Stromal cell of bone marrow (primary cell): ENCODE results near the gene ARMH2.
"Not testable (repeated sequence)": the region's sequence is repeated elsewhere in the genome, so short reads cannot be mapped to it uniquely, and the experiment has no call there.

Experiments used
- DNase-seq: peaks from one replicate; pipeline ENCODE4 v3.0.0-alpha.2; 2012; ENCODE audit warnings: low read depth

ARMH2 gene

DNA sequence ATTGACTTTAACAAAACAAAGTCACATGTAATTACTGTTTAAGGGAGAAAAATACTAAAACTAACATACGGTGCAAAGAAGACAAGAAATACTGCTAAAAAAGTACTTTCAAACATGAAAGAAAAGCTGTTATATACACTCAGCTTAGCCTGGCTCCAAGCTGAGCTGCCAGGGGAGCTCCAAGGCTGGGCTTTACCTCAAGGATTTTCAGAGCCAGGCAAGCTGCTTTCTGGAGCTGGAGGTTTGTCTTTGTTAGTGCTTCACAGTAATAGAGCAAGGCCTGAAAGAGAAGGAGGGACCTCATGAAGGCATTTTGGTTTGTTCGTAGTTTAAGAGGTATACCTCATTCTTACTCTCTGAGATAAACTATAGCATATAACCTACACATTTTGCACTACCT, 19.6 kb upstream of the ARMH2 start:
- no peak for DNase-seq

DNA sequence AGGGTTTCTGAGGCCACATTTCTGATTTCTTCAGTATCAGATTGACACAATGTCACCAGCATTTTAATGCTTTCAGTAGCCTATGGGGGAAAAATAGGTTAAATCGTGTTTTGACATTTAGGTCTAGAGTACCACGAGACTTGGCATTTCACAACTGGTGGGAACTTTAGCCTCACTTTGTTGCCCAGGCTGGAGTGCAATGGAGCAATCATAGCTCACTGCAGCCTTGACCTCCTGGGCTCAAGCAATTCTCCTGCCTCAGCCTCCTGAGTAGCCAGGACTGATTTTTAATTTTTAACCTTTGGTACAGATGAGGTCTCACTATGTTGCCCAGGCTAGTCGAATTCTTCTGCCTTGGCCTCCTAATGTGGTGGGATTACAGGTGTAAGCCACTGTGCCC, 11.0 kb upstream of the ARMH2 start:
- DNase-seq, result no peak

DNA sequence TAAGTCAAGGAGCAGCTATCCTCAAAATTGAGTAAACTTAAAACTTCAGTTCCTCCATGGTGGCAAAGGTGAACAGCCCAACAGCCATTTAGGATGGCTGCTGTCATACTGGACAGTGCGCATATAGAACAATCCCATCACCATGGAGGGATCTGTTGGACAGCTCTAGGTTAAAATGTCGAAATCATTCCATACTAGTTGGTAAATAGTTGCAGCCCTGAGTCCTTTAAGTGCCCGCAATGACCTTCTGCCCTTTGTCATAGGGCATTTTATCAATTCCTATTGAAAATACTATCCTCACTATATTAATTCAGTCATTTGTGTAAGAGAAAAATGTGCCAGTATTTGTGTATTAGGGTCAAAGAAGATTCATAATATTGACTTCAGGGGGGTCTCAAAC, 8.9 kb upstream of the ARMH2 start:
- no peak for DNase-seq

GRCh38 chr6:24802271-24803059, 3.7 kb upstream of the ARMH2 start:
- no peak for DNase-seq

GRCh38 chr6:24799541-24799915, 811 bp upstream of the ARMH2 start:
- DNase-seq, result no peak

DNA sequence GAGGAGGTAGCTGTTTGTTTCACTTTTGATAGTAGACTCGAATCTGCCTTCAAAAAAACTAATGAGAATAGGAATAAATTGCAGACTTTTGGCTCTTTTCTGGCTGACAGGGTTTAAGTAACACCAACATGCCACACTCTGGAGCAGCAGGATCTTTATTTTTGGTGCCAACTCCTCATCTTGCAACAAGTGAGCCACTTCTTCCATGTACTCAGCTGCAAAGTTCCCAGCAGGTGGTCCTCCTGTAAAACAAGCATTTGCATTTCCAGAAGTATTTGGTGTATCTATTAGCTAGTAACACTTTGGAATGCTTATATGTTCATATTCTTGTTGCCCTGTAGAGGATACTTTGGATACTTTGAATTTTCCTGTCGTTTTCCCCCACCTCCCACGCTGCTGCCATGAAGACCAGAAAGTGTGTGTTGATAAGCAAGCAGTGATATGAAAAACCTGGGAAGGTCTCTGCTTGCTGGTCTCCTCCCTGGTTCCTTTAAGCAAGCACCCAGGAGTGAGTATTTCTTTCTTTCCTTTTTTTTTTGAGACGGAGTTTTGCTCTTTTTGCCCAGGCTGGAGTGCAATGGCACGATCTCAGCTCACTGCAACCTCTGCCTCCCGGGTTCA, 1.0 kb downstream of the ARMH2 start:
- DNase-seq, result no peak

DNA sequence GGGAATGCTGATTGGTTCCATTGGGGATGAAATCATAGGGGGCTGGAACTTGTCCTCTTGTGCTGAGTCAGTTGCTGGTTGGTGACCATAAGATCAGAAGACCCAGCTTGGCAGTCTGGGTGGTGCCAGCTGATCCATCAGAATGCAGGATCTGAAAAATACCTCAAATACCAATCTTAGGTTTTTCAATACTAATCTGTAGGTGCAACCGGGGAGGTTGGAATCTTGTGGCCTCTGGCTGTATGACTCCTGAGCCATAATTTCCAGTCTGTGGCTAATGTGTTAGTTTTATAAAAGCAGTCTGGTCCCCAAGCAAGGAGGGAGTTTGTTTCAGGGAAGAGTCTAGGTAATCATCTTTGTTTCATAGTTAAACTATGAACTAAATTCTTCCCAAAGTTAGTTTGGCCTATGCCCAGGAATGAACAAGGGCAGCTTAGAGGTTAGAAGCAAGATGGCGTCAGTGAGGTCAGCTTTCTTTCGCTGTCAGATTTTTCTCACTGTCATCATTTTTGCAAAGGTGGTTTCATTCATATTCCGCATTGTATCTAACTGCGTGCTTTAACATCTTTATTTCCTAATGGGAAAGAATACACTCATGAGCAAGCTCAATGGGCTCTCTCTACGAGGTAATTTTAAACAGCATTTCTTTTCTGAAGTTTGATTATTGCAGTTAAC, 2.0 kb downstream of the ARMH2 start:
- DNase-seq, result no peak

GRCh38 chr6:24795106-24795505, 3.6 kb downstream of the ARMH2 start:
- no peak for DNase-seq

GRCh38 chr6:24788031-24788665, 10.6 kb downstream of the ARMH2 start:
- no peak for DNase-seq

DNA sequence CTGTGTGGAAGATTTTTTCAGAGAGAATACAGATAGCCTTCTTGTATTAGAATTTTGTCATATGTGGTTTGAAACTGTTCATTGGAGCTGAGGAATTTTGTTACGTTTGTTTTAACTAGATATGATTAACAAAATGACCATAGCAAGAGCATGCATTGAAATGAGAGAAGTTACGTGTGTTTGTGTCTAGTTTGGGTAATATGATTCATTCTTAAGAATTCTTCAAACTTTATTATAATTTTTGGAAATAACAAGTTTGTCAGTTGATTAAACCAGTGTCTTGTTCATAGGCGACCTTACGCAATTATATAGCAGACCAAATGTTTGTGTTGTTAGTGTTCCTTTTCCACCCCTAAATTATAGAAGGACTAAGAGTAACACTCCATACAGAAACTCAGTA, 18.5 kb downstream of the ARMH2 start:
- no peak for DNase-seq

DNA sequence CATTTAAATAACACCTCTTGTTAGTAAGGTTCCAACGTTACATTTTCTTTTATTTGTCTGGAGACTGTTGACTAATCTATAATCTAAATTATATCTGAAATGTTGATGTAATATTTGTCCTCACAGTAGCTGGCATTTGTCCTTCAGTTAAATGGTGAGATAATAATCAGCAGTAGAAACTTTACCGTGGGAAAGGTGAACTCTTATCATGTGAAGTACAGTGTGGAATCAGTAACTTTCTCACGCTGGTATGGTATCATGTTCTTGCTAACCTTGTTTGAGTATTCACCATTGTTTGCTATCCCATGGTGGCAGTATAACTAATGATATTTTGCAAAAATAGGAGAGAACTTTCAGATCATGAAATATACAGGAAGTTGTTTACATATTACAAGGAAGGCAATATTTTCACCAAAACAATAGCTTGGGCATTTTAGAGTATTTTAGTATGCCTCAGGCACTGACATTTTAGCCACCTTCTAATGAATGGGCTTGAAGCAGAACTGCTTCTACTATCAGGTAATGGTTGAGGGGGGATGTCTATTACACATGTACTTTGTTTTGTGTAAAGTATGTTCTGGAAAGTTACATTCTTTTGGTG, 19.2 kb downstream of the ARMH2 start:
- DNase-seq, result no peak

DNA sequence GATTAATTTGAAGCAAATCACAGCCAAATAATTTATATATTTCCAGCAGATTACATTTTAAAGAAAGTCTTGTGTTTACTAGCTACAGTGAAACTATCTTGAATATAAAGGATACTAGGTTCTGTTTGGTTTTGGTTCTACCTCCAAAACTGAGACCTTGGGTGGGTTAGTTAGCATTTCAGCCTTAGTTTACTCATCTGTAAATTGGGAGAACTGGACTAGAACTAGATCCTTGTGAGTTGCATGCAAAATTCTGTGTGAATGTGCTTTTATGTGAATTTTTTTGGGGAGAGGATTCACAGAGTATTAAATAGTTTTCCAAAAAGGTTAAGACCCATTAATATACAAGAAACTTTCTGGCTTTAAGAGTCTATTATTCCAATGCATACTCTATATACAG, 19.8 kb downstream of the ARMH2 start:
- DNase-seq, result no peak

- no peak for DNase-seq
Observed at GRCh38 chr6:24778121-24778520, 20.6 kb downstream of the ARMH2 start.

GRCh38 chr6:24777227-24777626, 21.5 kb downstream of the ARMH2 start:
- no peak for DNase-seq

DNA sequence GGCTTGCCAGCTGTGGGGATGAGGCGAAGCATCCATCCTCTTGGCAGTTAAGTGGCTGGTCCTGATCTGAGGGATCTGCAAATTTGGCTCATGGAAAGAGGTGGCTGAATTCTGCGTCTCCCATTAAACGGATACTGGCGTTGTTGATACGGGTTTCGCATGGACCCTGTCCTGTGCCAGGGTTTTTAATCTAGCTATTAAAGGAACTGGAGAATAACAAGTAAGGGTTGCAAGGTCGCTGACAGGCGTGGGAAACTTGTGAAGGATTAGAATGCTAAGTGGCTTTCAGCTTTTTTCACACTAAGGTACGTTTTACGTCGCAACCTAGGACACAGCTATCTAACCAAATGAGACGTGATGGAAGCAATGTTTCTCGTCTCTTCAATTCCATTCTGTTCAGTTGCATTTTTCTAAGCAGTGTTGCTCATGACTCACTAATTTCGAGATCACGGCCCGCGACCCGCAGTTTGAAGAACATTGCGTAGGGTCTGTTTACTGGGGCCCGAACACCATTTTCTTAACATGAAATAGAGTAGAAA, 23.1 kb downstream of the ARMH2 start:
- DNase-seq, result no peak

DNA sequence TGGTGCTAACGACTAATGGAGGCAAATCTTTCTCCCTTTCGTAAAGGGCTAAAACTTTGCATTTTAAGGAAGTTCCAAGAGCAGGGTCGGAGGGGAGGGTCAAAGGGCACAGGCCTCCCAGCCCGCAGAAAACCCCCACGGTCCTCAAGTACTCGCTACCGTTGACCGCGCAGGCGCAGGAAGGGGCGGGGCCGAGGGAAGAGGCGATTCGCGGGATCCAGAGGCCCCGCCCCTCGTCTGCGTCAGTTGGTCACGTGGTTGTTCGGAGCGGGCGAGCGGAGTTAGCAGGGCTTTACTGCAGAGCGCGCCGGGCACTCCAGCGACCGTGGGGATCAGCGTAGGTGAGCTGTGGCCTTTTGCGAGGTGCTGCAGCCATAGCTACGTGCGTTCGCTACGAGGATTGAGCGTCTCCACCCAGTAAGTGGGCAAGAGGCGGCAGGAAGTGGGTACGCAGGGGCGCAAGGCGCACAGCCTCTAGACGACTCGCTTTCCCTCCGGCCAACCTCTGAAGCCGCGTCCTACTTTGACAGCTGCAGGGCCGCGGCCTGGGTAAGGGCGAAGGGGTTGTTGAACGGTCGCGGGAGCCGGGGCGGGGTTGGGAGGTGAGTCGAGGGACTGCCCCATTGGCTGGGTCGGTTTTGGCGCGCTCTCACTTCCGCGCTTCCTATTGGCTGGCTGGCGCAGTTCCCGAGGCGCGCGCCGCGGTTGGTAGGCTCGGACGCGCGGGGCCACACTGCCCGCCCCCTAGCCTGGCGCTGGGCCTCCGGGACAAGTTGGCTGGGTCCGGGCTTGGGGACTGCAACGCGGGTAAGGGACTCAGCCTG, 23.8 kb downstream of the ARMH2 start, which contains the start of gene GMNN:
TSS of gene GMNN (plus strand) at position 242 of the 824 bp plus-strand sequence. CDS start 2,310 bp downstream, outside the sequence.
- peak; percentile 88 for DNase-seq

- DNase-seq, result peak; percentile 9
Observed at GRCh38 chr6:24768361-24768760, 30.4 kb downstream of the ARMH2 start.

- peak; percentile 18 for DNase-seq
Observed at GRCh38 chr6:24766680-24767462, 31.8 kb downstream of the ARMH2 start.

DNA sequence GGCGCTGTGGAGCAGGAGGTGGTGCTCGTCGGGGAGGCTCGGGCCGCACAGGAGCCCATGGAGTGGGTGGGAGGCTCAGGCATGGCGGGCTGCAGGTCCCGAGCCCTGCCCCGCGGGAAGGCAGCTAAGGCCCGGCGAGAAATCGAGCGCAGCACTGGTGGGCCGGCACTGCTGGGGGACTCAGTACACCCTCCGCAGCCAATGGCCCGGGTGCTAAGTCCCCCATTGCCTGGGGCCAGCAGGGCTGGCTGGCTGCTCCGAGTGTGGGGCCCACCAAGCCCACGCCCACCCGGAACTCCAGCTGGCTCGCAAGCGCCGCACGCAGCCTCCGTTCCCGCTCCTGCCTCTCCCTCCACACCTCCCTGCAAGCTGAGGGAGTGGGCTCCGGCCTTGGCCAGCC, 32.7 kb downstream of the ARMH2 start:
- DNase-seq, result not testable (repeated sequence)
